Effector memory CD8-positive, alpha-beta T cell (primary cell): ENCODE data around the gene ANKRD44.
A peak's percentile ranks its signal among the peaks of the same experiment; 100 is the strongest.

ENCODE experiments used
- ATAC-seq: fragments of 150-1000 bp; cut with Tn5 transposase; replicated peaks from 2 replicates; pipeline ENCODE4 v1.10.0; 2021; ENCODE audit warnings: mild to moderate bottlenecking, moderate library complexity
- DNase-seq, 3 experiments: peaks; one replicate each; pipeline ENCODE4 v3.0.0; 2021
- H3K27ac Mint-ChIP-seq, 2 donors: one replicate each; pipeline ENCODE4 v1.8.0; 2022; ENCODE audit warnings: mild to moderate bottlenecking in 2 of 2, mixed read lengths in 2 of 2, moderate library complexity in 2 of 2
- H3K27me3 Mint-ChIP-seq, 2 donors: one replicate each; pipeline ENCODE4 v1.8.0; 2022; ENCODE audit warnings: mixed read lengths in 2 of 2
- H3K36me3 Mint-ChIP-seq: one replicate; pipeline ENCODE4 v1.8.0; 2022; ENCODE audit warnings: mild to moderate bottlenecking, moderate library complexity, mixed read lengths; ENCODE audit not compliant: insufficient read depth
- H3K4me1 Mint-ChIP-seq, 2 donors: one replicate each; pipeline ENCODE4 v1.8.0; 2022; ENCODE audit warnings: low read depth in 2 of 2, mixed read lengths in 2 of 2
- H3K4me3 Mint-ChIP-seq, 2 donors: one replicate each; pipeline ENCODE4 v1.8.0; 2022; ENCODE audit warnings: mild to moderate bottlenecking in 2 of 2, mixed read lengths in 2 of 2, moderate library complexity in 2 of 2
- H3K9me3 Mint-ChIP-seq, 2 donors: one replicate each; pipeline ENCODE4 v1.8.0; 2022; ENCODE audit warnings: mixed read lengths in 2 of 2

Gene ANKRD44

DNA sequence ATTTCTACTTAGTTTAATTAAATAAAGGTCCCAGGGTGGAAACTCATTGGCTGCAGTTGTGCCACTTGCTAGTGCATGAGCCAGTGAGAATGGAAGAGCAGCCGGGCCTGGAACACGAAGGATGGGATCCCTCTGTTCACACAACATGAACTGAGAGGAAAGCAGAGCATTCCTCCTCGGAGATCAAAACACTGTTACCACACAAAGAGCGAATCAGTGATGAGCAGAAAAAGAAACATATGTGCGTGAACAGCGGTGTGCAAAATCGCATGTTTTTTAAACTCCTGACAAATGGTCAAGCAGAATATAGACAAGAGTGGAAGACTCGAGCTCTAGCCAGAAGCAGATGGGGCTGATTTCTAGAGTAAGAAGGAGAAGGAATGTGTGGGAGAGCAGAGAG, 28.4 kb upstream of the ANKRD44 start:
- H3K27ac Mint-ChIP-seq: peak overlapping the region in 1 of 2 donors; percentile 5
- ATAC-seq (no peak), DNase-seq (no peak)
- no peaks in the 10 kb centered on the region for H3K4me1 Mint-ChIP-seq
- no peaks in the 10 kb centered on the region for H3K9me3 Mint-ChIP-seq
- H3K27me3 Mint-ChIP-seq: no peaks in the 10 kb centered on the region
- H3K36me3 Mint-ChIP-seq: no peaks in the 10 kb centered on the region
- no peak overlapping the region for H3K4me3 Mint-ChIP-seq

DNA sequence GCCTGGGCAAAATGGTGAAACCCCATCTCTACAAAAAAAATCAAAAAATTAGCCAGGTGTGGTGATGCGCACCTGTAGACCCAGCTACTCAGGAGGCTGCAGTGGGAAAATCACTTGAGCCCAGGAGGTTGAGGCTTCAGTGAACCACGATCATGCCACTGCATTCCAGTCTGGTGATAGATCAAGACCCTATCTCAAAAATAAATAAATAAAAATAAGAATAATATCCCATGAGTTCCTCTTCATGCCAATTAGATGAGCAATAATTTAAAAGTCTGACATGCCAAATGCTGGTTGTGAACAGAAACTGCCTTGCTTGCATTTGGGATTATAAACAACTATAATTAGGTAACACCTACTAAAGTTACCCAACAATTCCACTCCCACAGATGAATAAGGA, 22.1 kb upstream of the ANKRD44 start:
- DNase-seq: no peak
- no peaks in the 10 kb centered on the region for H3K27me3 Mint-ChIP-seq

DNA sequence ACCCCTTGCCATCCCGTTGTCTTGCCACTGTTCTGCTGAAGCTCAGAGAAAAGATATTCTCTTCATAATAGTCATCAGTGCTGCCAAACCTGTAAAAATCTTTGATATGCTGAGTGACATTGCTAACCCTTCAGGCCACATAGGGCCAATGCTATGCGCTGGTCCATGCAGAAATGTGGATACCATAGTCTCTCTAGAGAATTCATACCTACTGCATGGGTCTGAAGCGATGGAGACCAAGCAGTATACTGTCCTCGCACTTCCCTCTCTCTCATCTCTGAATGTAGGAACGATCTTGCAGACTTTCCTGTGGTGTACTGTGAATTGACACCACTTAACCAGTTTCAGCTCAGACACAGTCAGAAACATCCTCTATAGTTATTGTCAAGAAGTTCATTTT, 17.9 kb upstream of the ANKRD44 start:
- peaks cover 14 to 40% of the 10 kb centered on the region in 2 donors for H3K4me1 Mint-ChIP-seq
- DNase-seq (no peak), ATAC-seq (no peak)
- H3K27ac Mint-ChIP-seq: peak overlapping the region in 1 of 2 donors; percentile 79
- H3K36me3 Mint-ChIP-seq: no peaks in the 10 kb centered on the region
- H3K27me3 Mint-ChIP-seq: no peaks in the 10 kb centered on the region
- peak overlapping the region in 1 of 2 donors; percentile 4 for H3K4me3 Mint-ChIP-seq
- no peaks in the 10 kb centered on the region for H3K9me3 Mint-ChIP-seq

More for the DNA sequence above, 22.1 kb upstream of the ANKRD44 start:
- Mint-ChIP-seq H3K4me1 (peaks cover 6 to 12% of the 10 kb centered on the region in 2 donors), H3K27ac (no peak overlapping the region), H3K4me3 (no peak overlapping the region), H3K36me3 (no peaks in the 10 kb centered on the region), H3K9me3 (no peaks in the 10 kb centered on the region)
- ATAC-seq: no peak

DNA sequence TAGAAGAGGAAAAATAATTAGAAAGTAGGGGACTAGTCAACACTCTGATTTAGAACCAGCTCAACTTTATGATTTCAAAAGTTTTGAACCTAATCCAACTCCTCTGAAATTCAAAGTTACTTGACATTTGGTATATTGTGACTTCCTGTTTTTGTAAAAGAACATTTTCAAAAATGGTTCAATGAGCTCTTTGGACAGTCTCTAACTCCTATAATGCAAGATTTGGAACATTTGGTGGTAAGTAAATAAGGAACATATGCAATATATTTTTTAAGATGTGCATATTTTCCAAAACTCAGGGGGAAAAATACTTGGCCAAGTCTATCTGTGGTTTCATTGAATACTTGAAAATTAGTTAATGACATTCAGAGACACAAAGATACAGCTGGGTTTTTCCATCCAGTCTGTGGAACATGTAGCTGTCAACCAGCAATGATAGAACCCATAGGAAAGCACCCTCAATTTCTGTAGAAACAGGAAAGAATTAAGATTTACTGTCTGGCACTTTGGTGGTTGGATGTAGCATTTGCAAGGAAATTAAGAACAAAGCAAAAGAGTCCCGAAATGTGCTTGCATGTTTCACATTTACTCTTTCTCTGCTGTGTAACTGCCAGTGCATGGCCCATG, 17.0 kb upstream of the ANKRD44 start:
- peaks cover 23 to 49% of the 10 kb centered on the region in 2 donors for H3K4me1 Mint-ChIP-seq
- DNase-seq: no peak
- H3K27ac Mint-ChIP-seq: peak overlapping the region in 1 of 2 donors; percentile 79
- H3K27me3 Mint-ChIP-seq: no peaks in the 10 kb centered on the region
- no peaks in the 10 kb centered on the region for H3K36me3 Mint-ChIP-seq
- no peaks in the 10 kb centered on the region for H3K9me3 Mint-ChIP-seq
- peak overlapping the region in 1 of 2 donors; percentile 50 for H3K4me3 Mint-ChIP-seq
- no peak for ATAC-seq

DNA sequence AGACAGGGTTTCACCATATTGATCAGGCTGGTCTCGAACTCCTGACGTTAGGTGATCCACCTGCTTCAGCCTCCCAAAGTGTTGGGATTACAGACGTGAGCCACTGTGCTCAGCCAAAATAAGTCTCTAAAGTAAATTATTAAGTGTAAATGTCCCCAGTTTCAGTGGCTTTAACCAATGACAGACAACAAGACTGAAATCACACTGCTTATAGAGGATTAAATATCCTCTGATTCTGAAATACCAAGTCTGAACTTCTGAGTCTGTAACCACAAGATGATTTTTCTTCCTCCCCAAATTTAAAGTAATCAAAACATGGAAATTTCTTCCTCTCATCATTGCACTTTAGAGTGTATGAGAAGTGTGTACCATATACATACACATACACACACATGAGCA, 16.5 kb upstream of the ANKRD44 start:
- ATAC-seq (no peak), DNase-seq (no peak)
- H3K4me3 Mint-ChIP-seq: peak overlapping the region in 1 of 2 donors; percentile 50
- no peaks in the 10 kb centered on the region for H3K9me3 Mint-ChIP-seq
- peak overlapping the region in 1 of 2 donors; percentile 79 for H3K27ac Mint-ChIP-seq
- peaks cover 23 to 51% of the 10 kb centered on the region in 2 donors for H3K4me1 Mint-ChIP-seq
- H3K36me3 Mint-ChIP-seq: no peaks in the 10 kb centered on the region
- no peaks in the 10 kb centered on the region for H3K27me3 Mint-ChIP-seq

DNA sequence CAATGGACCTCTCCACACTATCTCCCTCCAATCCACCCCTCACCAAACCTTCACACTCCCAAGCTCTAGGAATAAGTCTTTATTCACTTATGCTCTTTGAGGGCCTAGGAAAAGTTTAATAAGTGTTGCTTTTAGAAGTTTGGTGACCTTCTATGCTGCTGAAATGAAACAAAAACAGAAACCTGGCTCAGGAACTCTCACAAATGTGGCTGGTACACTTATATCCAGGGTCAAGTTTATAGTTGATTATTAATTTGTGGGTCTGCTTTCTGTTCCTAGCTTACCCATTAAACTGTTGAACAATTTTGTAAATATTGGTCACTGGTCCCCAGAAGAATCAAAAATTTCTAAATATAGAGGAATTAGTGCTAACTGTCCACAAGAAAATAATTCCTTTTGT, 14.2 kb upstream of the ANKRD44 start:
- Mint-ChIP-seq H3K4me1 (peaks cover 23 to 61% of the 10 kb centered on the region in 2 donors), H3K36me3 (no peaks in the 10 kb centered on the region), H3K9me3 (no peaks in the 10 kb centered on the region), H3K27me3 (no peaks in the 10 kb centered on the region), H3K27ac (peak overlapping the region in 1 of 2 donors; percentile 94), H3K4me3 (peak overlapping the region in 1 of 2 donors; percentile 57)
- no peak for ATAC-seq
- no peak for DNase-seq

DNA sequence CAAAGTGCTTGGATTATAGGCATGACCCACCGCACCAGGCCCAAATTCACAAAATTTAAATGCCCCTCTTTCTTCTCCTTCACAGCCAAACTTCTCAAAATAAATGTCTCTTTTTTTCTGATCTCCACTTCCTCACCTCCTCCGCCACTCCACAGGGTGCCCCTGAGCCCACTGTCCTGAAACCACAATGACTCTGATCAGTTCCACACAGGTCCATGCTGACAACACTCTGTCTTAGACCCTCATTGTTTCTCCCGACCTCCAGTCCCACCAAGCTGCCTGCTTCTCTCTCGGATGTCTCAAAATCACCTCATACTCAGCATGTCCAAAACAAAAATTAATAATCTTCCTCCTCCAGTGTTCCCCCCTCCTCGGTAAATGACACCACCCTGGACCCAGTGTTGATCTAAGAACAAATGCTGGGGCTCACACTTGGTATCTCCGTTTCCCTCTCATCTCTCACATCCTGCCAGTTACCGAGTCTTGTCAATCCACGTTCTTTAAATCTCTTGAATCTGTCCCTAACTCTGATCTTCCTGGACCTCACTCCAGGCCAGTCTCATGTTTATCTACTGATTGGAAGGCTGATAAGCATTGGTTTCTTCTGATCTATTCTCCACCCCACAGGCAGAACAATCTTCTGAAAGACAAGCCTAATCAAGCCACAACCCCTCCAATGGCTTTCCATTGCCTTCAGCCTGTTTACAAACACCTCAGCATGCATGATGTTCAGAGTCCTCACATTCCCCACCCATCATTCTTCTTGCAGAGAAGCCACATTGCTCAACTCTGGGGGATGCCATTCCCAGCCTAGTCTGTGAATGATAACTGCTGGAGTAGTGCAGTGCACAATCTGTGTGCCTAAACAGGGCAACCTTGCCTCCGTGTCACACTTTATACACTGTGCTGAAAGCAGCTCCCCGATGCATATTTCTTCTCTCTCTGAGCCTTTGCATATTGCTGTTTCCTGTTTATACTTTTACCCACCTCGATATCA, 12.4 kb upstream of the ANKRD44 start:
- DNase-seq (peak in 1 of 3 experiments; percentile 29), ATAC-seq (peak; percentile 79)
- Mint-ChIP-seq H3K4me3 (peak overlapping the region; percentile 54 to 76), H3K9me3 (no peaks in the 10 kb centered on the region), H3K27ac (peak overlapping the region; percentile 73 to 94), H3K4me1 (peaks cover 18 to 54% of the 10 kb centered on the region in 2 donors), H3K27me3 (no peaks in the 10 kb centered on the region), H3K36me3 (no peaks in the 10 kb centered on the region)

DNA sequence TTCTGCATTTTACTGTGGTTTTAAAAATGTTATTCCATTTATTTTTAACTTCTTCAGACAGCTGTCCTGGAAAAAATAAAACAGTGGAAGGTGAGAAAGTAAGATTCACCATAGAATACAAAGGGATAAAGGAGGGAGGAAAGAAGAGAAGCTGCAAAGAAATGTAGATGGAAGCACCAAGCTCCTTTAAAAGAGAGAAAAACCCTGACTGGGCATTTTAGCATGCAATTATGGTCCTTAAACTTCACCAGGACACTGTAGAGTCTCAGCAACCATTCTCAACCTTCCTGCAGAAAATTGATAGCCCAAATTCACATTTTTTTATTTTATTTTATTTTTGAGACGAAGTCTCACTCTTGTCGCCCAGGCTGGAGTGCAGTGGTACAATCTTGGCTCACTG, 11.6 kb upstream of the ANKRD44 start:
- no peak overlapping the region for H3K4me3 Mint-ChIP-seq
- peak overlapping the region in 1 of 2 donors; percentile 94 for H3K27ac Mint-ChIP-seq
- no peaks in the 10 kb centered on the region for H3K36me3 Mint-ChIP-seq
- peaks cover 15 to 46% of the 10 kb centered on the region in 2 donors for H3K4me1 Mint-ChIP-seq
- DNase-seq: no peak
- no peak for ATAC-seq
- no peaks in the 10 kb centered on the region for H3K9me3 Mint-ChIP-seq
- H3K27me3 Mint-ChIP-seq: no peaks in the 10 kb centered on the region

DNA sequence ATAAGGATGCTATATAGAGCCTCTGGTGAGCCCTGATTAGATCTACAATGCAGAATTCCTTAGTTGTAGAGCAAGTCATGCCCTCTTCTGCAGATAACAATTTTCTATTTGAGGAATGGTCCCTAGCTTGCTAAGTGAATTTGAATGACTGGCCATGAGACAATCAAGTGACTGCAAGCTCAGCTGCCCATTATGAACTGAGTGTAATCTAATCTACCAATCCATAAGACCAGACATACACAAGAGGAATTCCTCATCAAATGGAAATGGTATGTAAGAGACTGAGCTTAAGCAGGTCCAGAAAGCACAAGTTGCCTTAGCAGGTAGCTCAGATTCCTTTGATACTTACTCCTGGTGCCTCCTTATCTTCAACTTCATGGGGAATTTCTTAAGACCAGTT, 4.8 kb upstream of the ANKRD44 start:
- Mint-ChIP-seq H3K4me3 (no peak overlapping the region), H3K4me1 (peaks cover 14 to 41% of the 10 kb centered on the region in 2 donors), H3K27ac (no peak overlapping the region), H3K9me3 (no peaks in the 10 kb centered on the region), H3K36me3 (peaks cover 12% of the 10 kb centered on the region), H3K27me3 (no peaks in the 10 kb centered on the region)
- ATAC-seq: no peak
- DNase-seq: no peak

DNA sequence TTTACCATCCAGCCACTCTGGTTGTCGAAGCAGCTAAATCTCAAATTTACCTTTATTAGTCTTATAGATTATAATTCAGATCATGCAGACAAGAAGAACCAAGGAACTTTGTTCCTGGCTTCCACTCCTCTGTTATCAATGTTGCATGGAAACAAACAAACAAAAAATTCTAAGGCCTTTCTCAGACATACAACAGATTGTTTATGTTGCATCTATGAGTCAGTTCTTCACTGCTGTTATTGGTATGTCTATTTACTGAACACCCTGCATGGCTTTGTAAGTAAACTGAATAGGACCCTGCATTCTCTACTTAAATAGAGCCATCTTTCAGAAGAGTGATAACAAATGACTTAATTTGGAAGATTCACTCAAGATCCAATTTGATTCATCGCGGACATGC, 1.6 kb upstream of the ANKRD44 start:
- H3K4me1 Mint-ChIP-seq: peaks cover 28 to 53% of the 10 kb centered on the region in 2 donors
- H3K4me3 Mint-ChIP-seq: no peak overlapping the region
- H3K27ac Mint-ChIP-seq: peak overlapping the region; percentile 90 to 96

DNA sequence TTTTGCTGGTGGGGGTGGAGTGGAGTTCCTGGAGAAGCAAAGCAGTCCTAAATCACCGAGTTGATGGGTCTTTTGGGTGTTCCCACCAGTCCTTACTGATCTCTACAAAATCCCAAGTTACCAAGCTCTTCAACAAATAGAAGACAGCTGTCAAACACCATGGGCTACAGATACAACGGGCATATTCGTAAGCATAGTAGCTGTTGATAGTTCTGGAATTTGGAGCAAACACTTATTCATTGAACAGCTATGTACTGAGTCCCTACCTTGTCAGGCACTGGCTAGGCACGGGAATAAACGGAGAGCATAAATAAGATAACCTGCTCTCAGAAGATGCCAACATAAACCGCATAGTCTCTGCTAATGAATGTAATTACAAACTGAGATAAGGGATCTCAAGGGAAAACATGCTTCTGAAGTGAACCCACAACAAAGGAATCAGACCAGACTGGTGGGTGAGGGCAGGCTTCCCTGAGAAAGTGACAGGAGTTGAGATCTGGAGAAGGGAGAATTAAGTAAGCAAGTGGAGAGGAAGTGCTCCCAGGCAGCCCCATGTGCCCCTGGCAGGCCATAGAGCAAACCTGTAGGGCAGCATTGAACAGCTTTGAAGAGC, 947 bp upstream of the ANKRD44 start:
- H3K4me3 Mint-ChIP-seq: peak overlapping the region; percentile 88 to 93
- H3K4me1 Mint-ChIP-seq: peaks cover 33 to 58% of the 10 kb centered on the region in 2 donors
- H3K9me3 Mint-ChIP-seq: no peaks in the 10 kb centered on the region
- peaks cover 26% of the 10 kb centered on the region for H3K36me3 Mint-ChIP-seq
- no peak for DNase-seq
- H3K27me3 Mint-ChIP-seq: no peaks in the 10 kb centered on the region
- peak overlapping the region; percentile 90 to 96 for H3K27ac Mint-ChIP-seq
- ATAC-seq: no peak

More for the DNA sequence above, 1.6 kb upstream of the ANKRD44 start:
- DNase-seq (no peak), ATAC-seq (no peak)
- H3K9me3 Mint-ChIP-seq: no peaks in the 10 kb centered on the region
- H3K27me3 Mint-ChIP-seq: no peaks in the 10 kb centered on the region
- peaks cover 26% of the 10 kb centered on the region for H3K36me3 Mint-ChIP-seq

DNA sequence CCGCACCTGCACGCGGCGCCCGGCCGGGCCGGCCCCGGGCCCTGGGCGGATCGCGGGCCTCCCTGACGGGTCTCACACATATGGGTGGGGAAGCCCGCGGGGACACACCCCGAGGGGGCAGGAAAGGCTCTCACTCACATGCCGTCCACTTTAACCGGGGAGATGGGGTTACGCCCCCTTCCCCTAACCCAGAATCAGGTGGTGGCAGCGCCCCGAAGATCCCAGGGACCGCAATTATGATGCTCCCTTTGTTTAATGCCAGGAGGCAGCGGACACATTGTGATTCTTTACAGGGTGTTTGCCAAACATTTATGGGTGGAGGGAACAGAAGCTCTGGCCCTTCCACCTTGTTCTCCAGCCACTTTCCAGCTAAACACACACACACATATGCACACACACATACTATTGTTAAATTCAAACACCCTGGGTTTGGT, 424 bp upstream of the ANKRD44 start:
- no peak for ATAC-seq
- DNase-seq: no peak
- Mint-ChIP-seq H3K27me3 (no peaks in the 10 kb centered on the region), H3K4me3 (peak overlapping the region; percentile 88 to 93), H3K27ac (peak overlapping the region; percentile 90 to 96), H3K4me1 (peaks cover 37 to 63% of the 10 kb centered on the region in 2 donors), H3K9me3 (no peaks in the 10 kb centered on the region), H3K36me3 (peaks cover 26% of the 10 kb centered on the region)

DNA sequence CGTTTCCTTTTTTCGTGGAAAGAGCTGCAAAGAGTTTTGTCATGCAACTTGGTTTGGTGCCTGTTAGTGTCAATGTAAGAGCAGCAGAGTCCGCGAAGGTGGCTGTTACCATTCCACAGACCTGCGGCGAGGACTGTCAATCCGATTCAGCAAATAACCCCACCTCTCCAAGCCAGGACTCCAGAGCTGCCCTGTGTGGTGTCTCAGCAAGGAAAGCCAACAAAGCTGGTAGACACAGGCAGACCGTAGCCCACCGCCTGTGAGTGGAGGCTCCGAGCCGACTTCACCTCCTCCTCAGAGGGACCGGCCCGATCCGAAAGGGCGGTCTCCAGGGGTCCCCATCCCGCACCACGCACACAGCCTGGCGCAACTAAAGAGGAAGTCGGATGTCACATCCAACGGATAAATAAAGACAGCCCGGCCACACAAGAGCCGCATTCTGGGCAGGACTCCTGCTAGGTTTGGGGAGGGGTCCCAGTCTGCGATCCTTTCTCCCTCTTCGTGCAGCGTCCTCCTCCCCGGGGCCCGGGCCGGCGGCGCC, 819 bp downstream of the ANKRD44 start:
- Mint-ChIP-seq H3K4me1 (peaks cover 42 to 64% of the 10 kb centered on the region in 2 donors), H3K4me3 (peak overlapping the region; percentile 92 to 93), H3K9me3 (no peaks in the 10 kb centered on the region), H3K27ac (peak overlapping the region; percentile 90 to 93), H3K27me3 (no peaks in the 10 kb centered on the region), H3K36me3 (peaks cover 26% of the 10 kb centered on the region)
- ATAC-seq (peak; percentile 7), DNase-seq (peak; percentile 32 to 42 (median 38))
